Neural cell (in vitro differentiated cells): ENCODE measurements around the gene PUSL1. TPM values are rescaled to one million over a fixed set of nuclear protein-coding genes. Genes with fewer than 3 reads are reported as not detected.

Experiments
- H2AFZ ChIP-seq: fragments of 200-600, 300-800 bp; sonication (generic), shearing (Covaris generic); 2 replicates; pipeline ENCODE4 v1.6.0; 2014; ENCODE audit warnings: low read depth, mild to moderate bottlenecking, antibody characterized with exemption, low read length, moderate library complexity
- H3F3A ChIP-seq: fragments of 200-600 bp; shearing (Covaris generic); 2 replicates; pipeline ENCODE4 v1.6.1; 2016; ENCODE audit warnings: mild to moderate bottlenecking, moderate library complexity, mixed read lengths, antibody characterized with exemption, low read length; ENCODE audit not compliant: insufficient read depth, poor library complexity, severe bottlenecking
- H3K27ac ChIP-seq: fragments of 200-600, 300-800 bp; sonication (generic), shearing (Covaris generic); 2 replicates; pipeline ENCODE4 v1.5.1; 2014; ENCODE audit warnings: mild to moderate bottlenecking, low read length, moderate library complexity
- H3K27me3 ChIP-seq: fragments of 300-800, 200-600 bp; sonication (generic), shearing (Covaris generic); 2 replicates; pipeline ENCODE4 v1.6.0; 2014; ENCODE audit warnings: mild to moderate bottlenecking, low read depth, low read length, moderate library complexity; ENCODE audit not compliant: insufficient read depth
- H3K36me3 ChIP-seq: fragments of 300-800, 200-600 bp; sonication (generic), shearing (Covaris generic); 2 replicates; pipeline ENCODE4 v1.5.1; 2014; ENCODE audit warnings: mild to moderate bottlenecking, antibody characterized with exemption, low read length, moderate library complexity; ENCODE audit not compliant: insufficient read depth
- H3K4me2 ChIP-seq: fragments of 300-800, 200-600 bp; sonication (generic), shearing (Covaris generic); 2 replicates; pipeline ENCODE4 v1.6.0; 2014; ENCODE audit warnings: mild to moderate bottlenecking, low read length
- H3K4me3 ChIP-seq: fragments of 300-800, 200-600 bp; sonication (generic), shearing (Covaris generic); 2 replicates; pipeline ENCODE4 v1.5.1; 2014; ENCODE audit warnings: mild to moderate bottlenecking, low read length, moderate library complexity
- H3K79me2 ChIP-seq: fragments of 200-600 bp; shearing (Covaris generic); replicated peaks from 2 replicates; pipeline ENCODE4 v1.6.0; 2014; ENCODE audit warnings: mild to moderate bottlenecking, low read length, moderate library complexity; ENCODE audit not compliant: insufficient read depth
- H3K9ac ChIP-seq: fragments of 300-800, 200-600 bp; sonication (generic), shearing (Covaris generic); 2 replicates; pipeline ENCODE4 v1.6.1; 2016; ENCODE audit warnings: mild to moderate bottlenecking, low read length, mixed read lengths
- H3K9me2 ChIP-seq: fragments of 200-600 bp; shearing (Covaris generic); 2 replicates; pipeline ENCODE4 v1.6.1; 2016; ENCODE audit warnings: mild to moderate bottlenecking, low read length, mixed read lengths; ENCODE audit not compliant: insufficient read depth
- H3K9me3 ChIP-seq: fragments of 200-600, 300-800 bp; sonication (generic), shearing (Covaris generic); 2 replicates; pipeline ENCODE4 v1.6.1; 2016; ENCODE audit warnings: mild to moderate bottlenecking, mixed run types, low read length, moderate library complexity, mixed read lengths
- H4K20me1 ChIP-seq: fragments of 200-600 bp; shearing (Covaris generic); 2 replicates; pipeline ENCODE4 v1.6.1; 2016; ENCODE audit warnings: mild to moderate bottlenecking, mixed run types; ENCODE audit not compliant: insufficient read depth
- CTCF ChIP-seq: fragments of 450-650 bp; IDR thresholded peaks from 2 replicates; pipeline ENCODE4 v1.5.1; 2014; ENCODE audit warnings: antibody characterized with exemption, mild to moderate bottlenecking, moderate library complexity; ENCODE audit not compliant: poor library complexity, severe bottlenecking
- EP300 ChIP-seq: fragments of 450-650 bp; conservative IDR thresholded peaks from 2 replicates; pipeline ENCODE4 v1.6.1; 2014; ENCODE audit warnings: antibody characterized with exemption, mild to moderate bottlenecking, moderate library complexity; ENCODE audit not compliant: poor library complexity, severe bottlenecking
- EZH2 ChIP-seq: fragments of 200-600, 300-800 bp; shearing (Covaris generic), sonication (generic); IDR thresholded peaks from 2 replicates; pipeline ENCODE4 v1.6.1; 2014; ENCODE audit warnings: antibody characterized with exemption, low read length, borderline replicate concordance, mild to moderate bottlenecking; ENCODE audit not compliant: insufficient read depth, poor library complexity, severe bottlenecking
- MXI1 ChIP-seq: fragments of 450-650 bp; conservative IDR thresholded peaks from 2 replicates; pipeline ENCODE4 v1.6.1; 2014; ENCODE audit warnings: antibody characterized with exemption, mild to moderate bottlenecking; ENCODE audit not compliant: poor library complexity, severe bottlenecking
- POLR2AphosphoS5 ChIP-seq: IDR thresholded peaks from 2 replicates; pipeline ENCODE4 v1.6.1; 2012
- RAD21 ChIP-seq: fragments of 450-650 bp; conservative IDR thresholded peaks from 2 replicates; pipeline ENCODE4 v1.6.1; 2014; ENCODE audit warnings: antibody characterized with exemption, mild to moderate bottlenecking, moderate library complexity
- REST ChIP-seq: IDR thresholded peaks from 2 replicates; pipeline ENCODE4 v1.6.1; 2012; ENCODE audit warnings: borderline replicate concordance
- SMC3 ChIP-seq: fragments of 450-650 bp; conservative IDR thresholded peaks from 2 replicates; pipeline ENCODE4 v1.6.1; 2014; ENCODE audit warnings: antibody characterized with exemption, mild to moderate bottlenecking, moderate library complexity; ENCODE audit not compliant: poor library complexity
- TAF1 ChIP-seq: IDR thresholded peaks from 2 replicates; pipeline ENCODE4 v1.6.1; 2012; ENCODE audit warnings: low read depth
- polyA plus RNA-seq: library from polyadenylated mRNA; depleted of rRNA; stranded (reverse); fragments of >200 nt; gene quantifications from 2 replicates; pipeline ENCODE4 v1.2.3, GENCODE V29; 2014

PUSL1 gene
- polyA plus RNA-seq, 1 donor from 2014 or later = 25.0 TPM

- Histone ChIP-seq H4K20me1 (no peaks in the 10 kb centered on the region), H3K27ac (no peak overlapping the region), H3K36me3 (no peaks in the 10 kb centered on the region)
Measured at GRCh38 chr1:1268284-1268682, 40.1 kb upstream of the PUSL1 start.

GRCh38 chr1:1270813-1271212 is 37.6 kb upstream of the PUSL1 start:
- no peaks in the 10 kb centered on the region for H3K36me3 ChIP-seq
- no peaks in the 10 kb centered on the region for H3K9me3 ChIP-seq
- peak overlapping the region; percentile 36 for H3K4me3 ChIP-seq
- no peaks in the 10 kb centered on the region for H3F3A ChIP-seq
- no peaks in the 10 kb centered on the region for H3K27me3 ChIP-seq
- peaks cover 39% of the 10 kb centered on the region for H3K79me2 ChIP-seq
- no peak overlapping the region for H2AFZ ChIP-seq
- no peak overlapping the region for H3K9ac ChIP-seq
- H3K27ac ChIP-seq = no peak overlapping the region
- no peaks in the 10 kb centered on the region for H4K20me1 ChIP-seq
- no peaks in the 10 kb centered on the region for H3K9me2 ChIP-seq
- H3K4me2 ChIP-seq = no peak overlapping the region
- TF ChIP-seq EZH2 (no peak), CTCF (no peak), REST (no peak), TAF1 (no peak), POLR2AphosphoS5 (no peak), SMC3 (no peak), MXI1 (no peak)

More at GRCh38 chr1:1268284-1268682, 40.1 kb upstream of the PUSL1 start:
- Histone ChIP-seq H3K4me3 (no peak overlapping the region), H3K9me3 (no peaks in the 10 kb centered on the region), H3K9me2 (no peaks in the 10 kb centered on the region), H3K79me2 (peaks cover 38% of the 10 kb centered on the region), H3K4me2 (no peak overlapping the region), H3K9ac (no peak overlapping the region), H3K27me3 (no peaks in the 10 kb centered on the region), H2AFZ (no peak overlapping the region), H3F3A (no peaks in the 10 kb centered on the region)
- TF ChIP-seq EZH2 = no peak
- TF ChIP-seq POLR2AphosphoS5 = no peak
- TF ChIP-seq CTCF = no peak
- TF ChIP-seq RAD21 = no peak
- no peak for TF ChIP-seq MXI1
- no peak for TF ChIP-seq REST
- no peak for TF ChIP-seq EP300
- TF ChIP-seq TAF1 = no peak
- TF ChIP-seq SMC3 = no peak
